ENCODE measurements around the gene GRIA3. TPM values are rescaled to one million over a fixed set of nuclear protein-coding genes. Genes with fewer than 3 reads are reported as not detected.

The GRIA3 gene
- total RNA-seq, 1 experiment from 2014 or later, result not detected

DNA sequence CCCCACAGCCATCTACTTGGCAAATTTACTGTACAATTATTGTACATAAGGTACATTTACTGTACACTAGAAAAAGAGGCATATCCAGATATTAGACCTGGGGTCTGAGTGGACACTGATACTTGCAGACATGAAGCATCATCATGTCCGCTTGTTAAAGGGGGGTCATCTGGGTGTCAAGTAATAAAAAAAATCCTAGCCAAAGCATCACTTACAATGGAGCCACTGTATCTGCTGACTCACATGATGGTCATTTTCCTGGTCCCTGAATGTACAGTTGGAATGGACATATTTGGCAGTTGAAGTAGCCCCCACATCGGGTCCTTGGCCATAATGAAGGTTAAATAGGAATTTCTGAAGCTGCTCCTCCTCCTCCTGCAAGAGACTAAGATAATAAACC is 320.0 kb downstream of the GRIA3 start:
- CTCF ChIA-PET, result no interaction called here
- H3K4me1 ChIP-seq (ENCODE audit: insufficient read depth, low read length), result no peaks in the 10 kb centered on the region
- H3K27ac ChIP-seq (ENCODE audit: low read length), result no peak overlapping the region
- intact Hi-C loops (cut with micrococcal nuclease), result no loop called here
- BruUV-seq (replicated peaks), result no TSS peak
- no peaks in the 10 kb centered on the region for H3K9me2 ChIP-seq (replicated peaks; ENCODE audit: low read length)
- H3K9me3 ChIP-seq (ENCODE audit: low read length), result no peaks in the 10 kb centered on the region
- H3K36me3 ChIP-seq (ENCODE audit: low read depth, low read length), result no peaks in the 10 kb centered on the region
- no peak for DNase-seq
- no peak overlapping the region for H2AFZ ChIP-seq (ENCODE audit: low read length)
- POLR2A ChIA-PET (ENCODE audit: unreplicated experiment), result no interaction called here
- H3K4me2 ChIP-seq (ENCODE audit: low read length), result no peak overlapping the region
- ATAC-seq, result no peak; the same call in 1 of the 2 replicates
- H4K20me1 ChIP-seq (ENCODE audit: low read length), result no peaks in the 10 kb centered on the region
- TF ChIP-seq EZH2phosphoT487 (IDR thresholded peaks at IDR 0.05; ENCODE audit: borderline replicate concordance, low read length) (no peak), CTCF (conservative IDR thresholded peaks at IDR 0.05; ENCODE audit: low read depth, low read length) (no peak)
- no peaks in the 10 kb centered on the region for H3F3A ChIP-seq (ENCODE audit: low read length, unreplicated experiment)
- no peak overlapping the region for H3K9ac ChIP-seq (ENCODE audit: low read length)
- H3K79me2 ChIP-seq (ENCODE audit: low read length), result no peaks in the 10 kb centered on the region
- no peaks in the 10 kb centered on the region for H3K27me3 ChIP-seq (ENCODE audit: low read length)
- H3K4me3 ChIP-seq (ENCODE audit: low read length), result no peak overlapping the region

DNA sequence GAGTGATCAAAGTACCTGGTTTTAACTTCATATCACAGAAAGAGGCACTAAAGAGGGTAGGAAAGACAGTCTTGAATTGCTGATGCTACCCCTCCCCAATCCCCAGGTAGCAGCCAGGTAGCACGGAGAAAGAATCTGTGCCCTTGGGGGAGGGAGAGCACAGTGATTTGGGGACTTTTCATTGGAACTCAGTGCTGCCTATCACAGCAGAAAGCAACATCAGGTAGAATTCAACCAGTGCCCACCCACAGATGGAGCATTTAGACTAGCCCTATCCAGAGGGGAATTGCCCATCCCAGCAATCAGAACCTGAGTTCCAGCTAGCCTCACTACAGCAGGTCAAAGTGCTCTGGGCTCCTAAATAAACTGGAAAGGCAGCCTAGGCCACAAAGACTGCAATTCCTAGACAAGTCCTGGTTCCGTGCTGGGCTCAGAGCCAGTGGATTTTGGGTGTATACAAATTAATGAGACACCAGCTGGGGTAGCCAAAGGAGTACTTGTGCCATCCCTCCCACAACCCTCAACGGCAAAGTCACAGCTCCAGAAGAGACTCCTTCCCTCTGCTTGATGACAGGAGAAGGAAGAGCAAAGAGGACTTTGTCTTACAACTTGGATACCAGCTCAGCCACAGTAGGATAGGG is 320.7 kb downstream of the GRIA3 start:
- no peak overlapping the region for H3K4me2 ChIP-seq (ENCODE audit: low read length)
- ChIA-PET POLR2A (ENCODE audit: unreplicated experiment) (no interaction called here), CTCF (no interaction called here)
- no peaks in the 10 kb centered on the region for H3K27me3 ChIP-seq (ENCODE audit: low read length)
- DNase-seq, result no peak
- ATAC-seq, result no peak
- H3K9me2 ChIP-seq (replicated peaks; ENCODE audit: low read length), result no peaks in the 10 kb centered on the region
- TF ChIP-seq CTCF (conservative IDR thresholded peaks at IDR 0.05; ENCODE audit: low read depth, low read length) (no peak), EZH2 (IDR thresholded peaks at IDR 0.05; ENCODE audit: low read length, unreplicated experiment) (no peak), EZH2phosphoT487 (IDR thresholded peaks at IDR 0.05; ENCODE audit: borderline replicate concordance, low read length) (no peak)
- no peaks in the 10 kb centered on the region for H4K20me1 ChIP-seq (ENCODE audit: low read length)
- no peak overlapping the region for H3K27ac ChIP-seq (ENCODE audit: low read length)
- H2AFZ ChIP-seq (ENCODE audit: low read length), result no peak overlapping the region
- BruUV-seq (replicated peaks), result no TSS peak
- H3K4me1 ChIP-seq (ENCODE audit: insufficient read depth, low read length), result no peaks in the 10 kb centered on the region
- no peak overlapping the region for H3K9ac ChIP-seq (ENCODE audit: low read length)
- H3K4me3 ChIP-seq (ENCODE audit: low read length), result no peak overlapping the region
- H3K79me2 ChIP-seq (ENCODE audit: low read length), result no peaks in the 10 kb centered on the region
- H3F3A ChIP-seq (ENCODE audit: low read length, unreplicated experiment), result no peaks in the 10 kb centered on the region
- no peaks in the 10 kb centered on the region for H3K9me3 ChIP-seq (ENCODE audit: low read length)
- intact Hi-C loops (cut with micrococcal nuclease), result no loop called here
- no peaks in the 10 kb centered on the region for H3K36me3 ChIP-seq (ENCODE audit: low read depth, low read length)

DNA sequence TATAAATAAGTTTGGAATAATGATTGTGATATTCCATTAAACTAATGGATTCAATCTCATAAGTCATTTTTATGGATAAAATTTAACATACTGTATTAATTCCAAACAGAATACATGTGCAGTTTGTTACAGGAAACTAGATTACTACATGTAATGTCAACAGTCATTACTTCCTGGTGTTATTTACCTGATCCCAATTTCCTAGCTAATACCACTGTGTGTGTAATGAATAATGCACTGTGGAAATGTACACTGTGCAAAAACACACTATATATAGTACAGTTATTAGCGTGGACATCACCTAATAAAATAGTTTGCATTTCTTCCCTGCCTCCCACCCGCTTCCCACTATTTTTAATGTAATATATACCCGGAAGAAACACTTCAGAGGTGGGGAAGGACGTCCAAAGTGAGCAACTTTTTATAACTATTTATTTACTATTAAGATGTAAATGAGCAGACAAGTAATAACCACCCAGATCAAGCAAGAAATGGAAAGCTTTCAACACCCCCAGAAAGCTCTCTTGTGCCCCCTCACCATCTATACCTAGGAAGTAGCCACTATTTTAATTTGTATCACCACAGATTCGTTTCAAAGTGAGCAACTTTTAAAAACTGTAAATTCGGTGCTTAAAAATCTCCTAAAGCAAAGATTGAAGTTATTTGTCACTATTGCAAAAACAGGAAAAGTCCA is 329.7 kb downstream of the GRIA3 start:
- BruUV-seq (replicated peaks), result TSS peak; percentile 57
- Histone ChIP-seq H3K27ac (ENCODE audit: low read length) (no peak overlapping the region), H3K4me3 (ENCODE audit: low read length) (peak overlapping the region; percentile 86), H3K9me2 (replicated peaks; ENCODE audit: low read length) (no peaks in the 10 kb centered on the region), H3K9ac (ENCODE audit: low read length) (peak overlapping the region; percentile 71), H3K79me2 (ENCODE audit: low read length) (no peaks in the 10 kb centered on the region), H3K36me3 (ENCODE audit: low read depth, low read length) (no peaks in the 10 kb centered on the region; the same call in 1 of the 2 replicates), H3F3A (ENCODE audit: low read length, unreplicated experiment) (no peaks in the 10 kb centered on the region), H3K9me3 (ENCODE audit: low read length) (no peaks in the 10 kb centered on the region), H3K27me3 (ENCODE audit: low read length) (no peaks in the 10 kb centered on the region), H2AFZ (ENCODE audit: low read length) (peak overlapping the region; percentile 99), H3K4me2 (ENCODE audit: low read length) (peak overlapping the region; percentile 98), H3K4me1 (ENCODE audit: insufficient read depth, low read length) (0 out of 2 replicates have a peak, but pooled peaks cover 6% of the 10 kb centered on the region), H4K20me1 (ENCODE audit: low read length) (no peaks in the 10 kb centered on the region)
- TF ChIP-seq EZH2 (IDR thresholded peaks at IDR 0.05; ENCODE audit: low read length, unreplicated experiment), result no peak
- intact Hi-C loops (cut with micrococcal nuclease), result no loop called here
- CTCF ChIA-PET, result no interaction called here
- ATAC-seq, result peak; percentile 83
- POLR2A ChIA-PET (ENCODE audit: unreplicated experiment), result no interaction called here
- peak; percentile 2 for DNase-seq
